Bladder microvascular endothelial cell (primary cell): ENCODE results near the gene PITX1. TPM values are rescaled to one million over a fixed set of nuclear protein-coding genes. Genes with fewer than 3 reads are reported as not detected.

Source experiments
- total RNA-seq: library from RNA; depleted of rRNA; stranded (reverse); fragments of >200 nt; gene quantifications from 2 replicates; pipeline ENCODE4 v1.2.3, GENCODE V29; 2014

The PITX1 gene
- total RNA-seq = not detected in 2 replicates

GRCh38 chr5:135033901-135034235 lies at the start of gene PITX1:
TSS of gene PITX1 (minus strand) at chr5:135034228. CDS start at chr5:135033881, 347 bp downstream.

Other genes with a start within 250 kb of the PITX1 start
- gene C5orf24, start 188.3 kb downstream of the PITX1 start, total RNA-seq = 30.3 and 63.4 TPM in 2 replicates
- 57.0 and 90.8 TPM in 2 replicates for gene TXNDC15, start 159.9 kb downstream of the PITX1 start, total RNA-seq
- gene PCBD2, start 129.1 kb downstream of the PITX1 start, total RNA-seq = 2.8 and 4.7 TPM in 2 replicates
- not detected in 2 replicates for gene CATSPER3, start 66.3 kb downstream of the PITX1 start, total RNA-seq